Stimulated activated CD4-positive, alpha-beta T cell treated with anti-CD3 and anti-CD28 coated beads, Interleukin-4, amount 100 ng/mL, for 4 hours (primary cell): ENCODE measurements around the gene ZDHHC17.
"Not testable (repeated sequence)": the region's sequence is repeated elsewhere in the genome, so short reads cannot be mapped to it uniquely, and the experiment has no call there.

Experiments used
- DNase-seq, 2 experiments: peaks; one replicate each; pipeline ENCODE4 v3.0.0-alpha.2; 2020

Gene ZDHHC17

DNA sequence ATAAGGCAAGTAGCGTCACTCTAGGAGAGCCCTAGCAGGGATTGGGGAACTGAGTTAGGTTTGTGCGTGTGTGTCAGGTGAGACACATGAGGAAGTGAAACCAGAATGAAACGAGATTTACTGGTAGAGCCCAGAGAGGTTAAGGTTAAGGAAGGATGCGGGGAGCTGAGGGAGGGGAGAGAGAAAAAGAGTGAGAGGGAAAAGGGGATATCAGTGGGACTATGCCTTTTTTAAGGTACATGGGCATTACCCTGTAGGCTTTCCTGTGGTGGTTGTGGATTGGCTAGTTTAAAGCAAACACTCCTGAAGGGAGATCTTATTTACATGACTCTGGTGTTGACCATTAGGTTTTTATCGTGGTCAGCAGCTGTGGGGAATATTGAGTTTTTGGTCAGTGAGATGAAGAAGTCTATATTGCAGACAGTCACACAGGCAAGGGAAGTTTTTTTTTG lies 13.9 kb downstream of the ZDHHC17 start:
- DNase-seq: no peak

DNA sequence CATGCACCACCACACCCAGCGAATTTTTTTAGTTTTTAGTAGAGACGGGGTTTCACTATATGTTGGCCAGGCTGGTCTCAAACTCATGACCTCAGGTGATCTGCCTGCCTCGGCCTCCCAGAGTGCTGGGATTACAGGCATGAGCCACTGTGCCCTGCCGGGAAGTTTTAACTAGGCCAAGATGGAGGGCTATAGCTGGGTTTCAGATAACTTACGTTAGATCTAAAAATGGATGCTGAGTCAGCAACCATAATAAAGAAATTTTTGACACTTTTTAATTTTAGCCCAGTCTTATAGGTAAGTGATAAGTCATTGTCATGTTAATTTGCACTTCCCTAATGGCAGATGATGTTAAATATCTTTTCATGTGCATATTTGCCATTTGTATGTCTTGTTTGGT lies 14.4 kb downstream of the ZDHHC17 start:
- no peak for DNase-seq

DNA sequence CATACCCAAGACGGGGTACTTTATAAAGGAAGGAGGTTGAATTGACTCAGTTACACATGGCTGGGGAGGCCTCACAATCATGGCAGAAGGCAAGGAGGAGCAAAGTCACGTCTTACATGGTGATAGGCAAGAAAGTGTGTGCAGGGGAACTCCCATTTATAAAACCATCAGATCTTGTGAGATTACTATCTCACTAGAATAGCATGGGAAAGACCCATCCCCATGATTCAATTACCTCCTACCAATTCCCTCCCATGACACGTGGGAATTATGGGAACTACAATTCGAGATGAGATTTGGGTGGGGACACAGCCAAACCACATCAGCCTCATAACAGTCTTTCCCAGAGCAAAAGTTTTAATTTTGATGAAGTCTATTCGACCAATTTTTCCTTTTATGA lies 15.4 kb downstream of the ZDHHC17 start:
- not testable (repeated sequence) for DNase-seq

DNA sequence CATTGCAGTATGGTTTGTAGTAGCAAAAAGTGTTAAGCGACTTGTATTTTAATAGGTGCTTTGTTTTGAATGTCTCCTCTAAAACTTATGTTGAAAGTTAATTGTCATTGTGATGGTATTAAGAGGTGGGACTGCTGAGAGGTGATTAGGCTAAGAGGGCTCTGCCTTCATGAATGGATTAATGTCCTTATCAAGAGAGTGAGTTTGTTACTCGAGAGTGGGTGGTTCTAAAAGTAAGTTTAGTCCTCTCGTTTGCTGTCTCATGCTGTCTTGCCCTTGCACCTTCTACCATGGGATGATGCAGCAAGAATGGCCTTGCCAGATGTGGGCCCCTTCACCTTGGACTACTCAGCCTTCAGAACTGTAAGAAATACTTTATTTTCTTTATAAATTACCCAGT lies 17.4 kb downstream of the ZDHHC17 start:
- DNase-seq: no peak

DNA sequence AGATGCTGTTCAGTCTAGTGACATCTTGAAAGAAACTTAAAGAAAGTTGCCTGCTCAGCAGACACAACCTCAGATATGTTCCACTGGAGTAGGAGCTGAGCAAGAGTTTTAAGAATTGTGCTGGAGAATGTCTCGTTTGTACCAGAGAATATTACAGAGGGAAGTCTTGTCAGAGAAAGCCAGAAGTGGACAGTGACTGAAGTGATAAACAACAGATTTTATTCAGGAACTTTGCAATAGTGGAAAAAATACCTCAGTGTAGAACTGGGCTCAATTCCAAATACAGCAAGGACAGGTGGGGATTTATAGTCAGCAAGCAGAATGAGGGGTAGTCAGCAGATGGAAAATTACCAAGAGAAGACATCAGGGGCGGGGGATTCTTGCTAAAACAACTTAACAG lies 18.6 kb downstream of the ZDHHC17 start:
- DNase-seq: no peak

DNA sequence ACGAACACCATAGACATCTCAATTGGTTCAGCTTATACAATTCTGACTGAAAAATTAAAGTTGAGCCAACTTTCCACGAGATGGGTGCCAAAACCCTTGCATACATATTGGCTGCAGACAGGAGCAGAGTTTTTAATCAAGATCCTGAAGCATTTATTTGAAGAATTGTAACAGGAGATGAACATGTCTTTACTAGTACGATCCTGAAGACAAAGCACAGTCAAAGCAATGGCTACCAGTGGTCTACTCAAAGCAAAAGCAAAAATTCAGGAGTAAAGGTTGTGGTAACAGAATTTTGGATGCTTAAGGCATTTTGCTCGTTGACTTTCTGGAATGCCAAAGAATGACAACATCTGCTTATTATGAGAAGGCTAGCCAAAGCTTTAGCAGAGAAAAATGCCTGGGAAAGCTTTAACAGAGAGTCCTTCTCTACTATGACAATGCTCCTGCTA lies 20.7 kb downstream of the ZDHHC17 start:
- no peak for DNase-seq

DNA sequence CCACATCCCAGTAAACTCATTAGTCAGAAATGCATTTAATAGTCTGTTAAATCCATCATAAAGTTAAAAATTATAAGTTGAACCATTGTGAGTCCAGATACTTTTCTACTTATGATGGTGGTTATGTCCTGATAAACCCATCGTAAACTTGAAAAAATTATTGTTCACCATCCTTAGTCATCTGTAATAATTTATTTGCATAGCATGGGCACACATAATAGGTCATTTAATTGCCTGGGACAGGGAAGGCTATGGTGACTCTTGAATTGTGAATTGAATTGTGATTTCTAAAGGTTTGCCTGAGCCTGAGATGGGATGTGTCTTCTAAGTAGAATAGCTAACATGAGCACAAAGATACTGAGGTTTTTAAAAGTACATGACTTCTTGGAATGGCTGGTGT lies 21.5 kb downstream of the ZDHHC17 start:
- no peak for DNase-seq

DNA sequence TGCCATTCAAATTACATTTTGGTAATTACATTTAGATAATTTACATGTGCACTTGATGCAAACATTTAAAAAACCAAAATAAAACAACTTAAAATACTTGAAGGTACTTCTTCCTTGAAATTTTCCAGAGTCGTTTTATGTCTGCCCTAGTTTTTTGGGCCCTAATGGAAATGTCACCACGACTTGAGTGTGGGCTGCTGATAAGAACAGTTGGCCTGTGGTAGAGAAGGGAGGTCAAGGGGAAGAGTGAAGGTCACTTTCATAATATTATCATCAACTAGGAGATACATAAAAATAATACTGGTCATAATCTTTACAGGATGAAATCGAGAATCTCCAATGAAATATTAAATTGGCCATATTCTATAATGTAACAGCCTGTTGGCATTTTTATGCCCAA lies 23.1 kb downstream of the ZDHHC17 start:
- DNase-seq: no peak

DNA sequence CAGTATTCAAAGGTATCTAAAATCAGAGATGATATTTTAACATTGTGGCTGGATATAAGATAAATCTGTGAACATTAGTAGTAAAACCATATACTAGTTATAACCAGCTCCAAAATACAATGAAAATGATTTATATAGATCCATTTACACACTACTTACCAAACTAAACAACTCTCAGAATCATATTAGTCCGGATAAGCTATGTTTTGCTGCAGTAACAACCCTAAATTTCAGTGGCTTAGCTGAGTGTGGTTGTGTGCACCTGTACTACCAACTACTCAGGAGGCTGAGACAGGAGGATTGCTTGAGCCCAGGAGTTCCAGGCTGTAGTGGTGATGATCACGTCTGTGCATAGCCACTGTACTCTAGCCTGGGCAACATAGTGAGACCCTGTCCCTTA lies 23.8 kb downstream of the ZDHHC17 start:
- no peak for DNase-seq

DNA sequence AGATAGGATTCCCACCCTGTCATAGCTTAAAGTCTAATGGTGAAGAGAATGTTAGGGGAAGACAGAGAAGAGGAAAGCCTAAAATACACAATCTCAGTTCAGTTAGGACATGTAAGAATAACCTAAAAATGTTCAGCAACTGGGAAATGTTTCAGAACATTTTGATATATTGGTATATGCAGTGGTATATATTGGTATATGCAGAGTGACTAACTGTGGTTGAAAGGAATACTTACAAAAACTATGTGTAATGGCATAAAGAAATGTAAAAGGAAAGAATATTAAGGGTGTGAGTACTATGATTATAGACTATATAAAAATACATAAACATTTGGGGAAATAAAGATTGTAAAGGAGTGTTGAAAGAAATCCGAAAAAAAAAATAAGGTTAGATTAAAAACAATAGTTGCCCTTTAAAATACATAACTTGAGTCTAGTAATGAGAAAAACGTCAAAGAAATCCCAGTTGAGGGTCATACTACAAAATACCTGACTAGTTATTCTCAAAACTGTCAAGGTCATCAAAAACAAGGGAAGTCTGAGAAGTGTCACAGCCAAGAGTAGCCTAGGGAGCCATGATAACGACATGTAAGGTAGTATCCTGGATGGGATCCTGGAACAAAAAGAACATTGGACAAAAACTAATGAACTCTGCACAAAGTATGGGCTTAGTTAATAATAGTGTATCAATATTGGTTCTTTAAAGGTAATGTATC lies 25.6 kb downstream of the ZDHHC17 start:
- DNase-seq: no peak

DNA sequence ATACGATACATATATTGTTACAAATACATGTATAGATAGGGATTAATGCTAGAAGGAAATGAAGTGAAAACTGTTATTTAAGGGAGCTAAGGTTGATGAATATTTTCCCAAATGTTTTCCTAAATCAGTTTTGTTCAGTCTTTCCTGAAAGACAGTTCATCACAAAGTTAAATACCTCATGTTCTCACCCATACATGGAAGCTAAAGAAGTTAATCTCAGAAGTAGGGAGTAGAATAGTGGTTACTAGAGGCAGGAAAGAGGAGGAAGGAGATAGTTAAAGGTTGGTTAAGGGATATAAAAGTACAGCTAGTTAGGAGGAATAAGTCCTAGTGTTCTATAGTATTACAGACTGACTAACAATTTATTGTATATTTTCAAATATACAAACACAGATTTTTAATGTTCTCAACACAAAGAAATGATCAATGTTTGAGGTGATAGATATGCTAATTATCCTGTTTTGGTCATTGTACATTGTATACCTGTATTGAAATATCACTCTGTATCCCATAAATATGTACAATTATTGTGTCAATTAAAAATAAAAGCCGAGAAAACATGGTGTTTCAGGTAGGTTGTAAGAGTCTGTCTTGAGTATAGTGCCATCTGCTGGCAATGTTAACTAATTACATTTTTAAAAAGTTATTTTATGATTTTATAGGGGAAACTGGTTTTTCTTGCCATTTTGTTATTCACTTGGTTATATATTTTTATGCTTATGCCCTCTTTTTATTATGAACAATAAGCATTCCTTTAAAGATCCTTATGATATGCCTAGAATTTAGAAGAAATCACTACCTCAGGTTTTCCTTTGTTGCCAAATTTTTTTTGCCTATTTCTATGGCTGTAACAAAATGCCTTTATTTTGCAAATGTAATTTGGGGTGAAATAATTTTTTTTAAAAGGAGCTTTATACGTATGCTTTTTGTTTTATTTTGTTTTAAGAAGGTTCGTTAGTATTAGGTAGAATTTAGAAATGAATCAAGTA lies 26.9 kb downstream of the ZDHHC17 start:
- no peak for DNase-seq

DNA sequence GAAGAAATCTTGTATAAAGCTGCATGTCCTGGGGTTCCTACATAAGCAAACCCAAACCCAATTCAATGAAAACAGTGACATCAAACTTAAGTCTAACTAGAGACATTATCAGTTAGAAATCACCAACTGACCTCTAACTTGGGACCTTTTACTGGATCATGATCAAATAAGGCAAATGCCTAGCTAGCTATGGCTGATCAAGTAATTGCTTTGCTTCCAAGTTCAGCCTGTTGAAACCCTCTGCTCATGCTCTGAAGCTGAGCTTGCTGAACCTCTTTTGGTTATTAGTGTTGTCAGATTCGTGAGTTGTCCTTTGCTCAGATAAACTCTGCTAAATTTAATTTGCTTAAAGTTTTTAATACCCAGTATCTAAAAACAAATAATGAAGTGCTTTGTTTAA lies 28.9 kb downstream of the ZDHHC17 start:
- no peak for DNase-seq

DNA sequence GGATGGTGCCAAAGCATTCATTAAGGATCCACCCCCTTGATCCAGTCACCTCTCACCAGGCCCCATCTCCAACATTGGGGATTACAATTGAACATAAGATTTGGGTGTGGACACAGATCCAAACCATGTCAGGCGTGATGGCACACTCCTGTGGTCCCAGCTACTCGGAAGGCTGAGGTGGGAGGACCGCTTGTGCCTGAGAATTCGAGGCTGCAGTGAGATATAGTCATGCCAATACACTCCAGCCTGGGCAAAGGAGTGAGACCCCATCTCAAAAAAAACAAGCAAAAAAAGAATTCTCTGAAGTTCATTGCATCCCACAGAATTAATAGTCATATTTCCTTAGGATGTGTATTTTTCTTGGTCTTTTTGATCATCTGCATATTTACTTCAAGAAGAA lies 34.9 kb downstream of the ZDHHC17 start:
- DNase-seq: no peak

DNA sequence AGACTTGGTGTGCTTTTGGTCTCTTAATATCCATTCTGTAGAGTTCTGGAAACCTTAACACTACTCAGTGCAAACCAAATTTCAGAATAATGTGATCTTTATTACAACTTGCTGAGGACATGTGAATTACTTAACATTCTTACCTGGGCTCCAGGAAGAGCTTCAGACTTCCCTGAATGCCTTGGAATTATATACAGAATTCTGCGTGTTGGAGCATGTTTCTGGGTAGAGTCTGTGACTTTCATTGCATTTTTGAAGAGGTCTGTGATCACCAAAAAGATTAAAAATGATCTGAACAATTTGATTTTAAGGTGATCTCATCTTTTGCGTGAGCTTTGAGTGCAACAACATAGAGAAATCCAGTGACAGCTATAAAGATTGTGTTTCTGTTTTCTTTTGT lies 35.4 kb downstream of the ZDHHC17 start:
- DNase-seq: no peak

DNA sequence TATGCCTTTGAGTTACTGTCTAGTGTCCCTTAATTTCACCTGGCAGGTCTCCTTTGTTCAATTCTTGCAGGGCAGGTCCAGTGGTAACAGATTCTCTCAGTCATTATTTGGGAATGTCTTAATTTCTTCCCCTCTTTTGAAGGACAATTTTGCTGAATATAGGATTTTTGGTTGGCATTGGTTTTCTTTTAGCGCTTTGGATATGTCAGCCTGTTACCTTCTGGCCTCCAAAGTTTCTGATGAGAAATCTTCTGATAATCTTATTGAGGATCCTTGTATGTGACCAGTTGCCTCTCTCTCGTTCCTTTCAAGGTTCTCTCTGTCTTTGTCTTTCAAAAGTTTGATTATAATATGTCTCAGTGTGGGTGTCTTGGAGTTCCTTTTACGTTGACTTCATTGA lies 38.1 kb downstream of the ZDHHC17 start:
- DNase-seq: no peak

DNA sequence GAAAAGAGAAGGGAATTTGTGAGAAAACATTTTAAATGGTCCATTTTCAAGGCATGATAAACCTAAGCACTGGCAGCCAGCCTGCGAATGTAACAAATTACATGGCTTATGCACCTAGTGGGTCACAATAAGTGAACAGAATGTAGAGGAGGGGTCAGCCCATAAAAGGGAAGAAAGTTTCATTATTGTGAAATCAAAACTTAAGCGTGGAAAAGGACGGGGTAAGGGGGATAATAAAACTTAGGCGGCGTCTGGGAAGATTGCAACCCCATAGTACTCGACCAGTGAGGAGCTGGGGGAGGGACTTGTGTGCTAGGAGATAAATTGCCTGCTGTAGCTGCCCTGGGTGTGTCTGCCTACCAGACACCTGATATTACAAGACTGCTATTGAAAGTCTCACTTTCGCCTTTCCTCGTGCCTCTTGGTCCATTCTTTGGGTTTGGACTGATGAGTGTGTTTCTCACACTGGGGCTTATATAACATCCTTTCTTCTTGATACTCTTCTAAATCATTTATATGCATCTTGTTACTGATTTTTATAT lies 40.6 kb downstream of the ZDHHC17 start:
- DNase-seq: no peak

DNA sequence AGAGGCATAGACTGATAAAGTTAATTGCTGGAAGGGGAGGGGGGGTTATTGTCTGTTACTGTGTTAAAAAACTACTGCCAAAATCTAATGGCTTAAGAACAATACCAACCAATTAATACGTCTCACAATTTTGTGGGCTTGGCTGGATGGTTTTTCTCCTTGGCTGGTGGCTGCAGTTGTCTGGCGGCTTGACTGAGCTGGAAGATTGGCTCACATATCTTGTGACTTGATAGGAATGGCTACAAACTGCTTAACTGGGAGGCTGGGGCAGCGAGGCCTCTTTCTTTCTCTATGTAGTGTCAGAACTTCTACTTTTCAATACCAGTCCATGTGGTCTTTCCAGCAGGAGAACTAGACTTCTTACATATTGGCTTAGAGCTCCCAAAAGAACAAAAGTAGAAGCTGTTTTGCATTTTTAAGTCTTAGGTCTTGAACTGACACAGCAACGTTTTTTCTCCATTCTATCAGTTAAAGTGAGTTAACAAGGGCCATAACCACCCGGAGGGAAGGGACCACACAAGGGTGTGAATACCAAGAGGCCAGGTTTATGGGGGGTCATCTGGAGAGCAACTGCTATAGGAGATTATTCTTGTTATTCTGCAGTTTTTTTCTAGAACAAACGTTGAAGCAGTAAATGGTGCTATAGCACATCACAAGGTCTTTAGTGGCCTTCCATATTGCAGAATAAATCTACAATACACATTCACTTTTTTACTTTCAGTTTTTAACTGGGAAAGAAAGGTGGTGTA lies 46.9 kb downstream of the ZDHHC17 start:
- DNase-seq: no peak

DNA sequence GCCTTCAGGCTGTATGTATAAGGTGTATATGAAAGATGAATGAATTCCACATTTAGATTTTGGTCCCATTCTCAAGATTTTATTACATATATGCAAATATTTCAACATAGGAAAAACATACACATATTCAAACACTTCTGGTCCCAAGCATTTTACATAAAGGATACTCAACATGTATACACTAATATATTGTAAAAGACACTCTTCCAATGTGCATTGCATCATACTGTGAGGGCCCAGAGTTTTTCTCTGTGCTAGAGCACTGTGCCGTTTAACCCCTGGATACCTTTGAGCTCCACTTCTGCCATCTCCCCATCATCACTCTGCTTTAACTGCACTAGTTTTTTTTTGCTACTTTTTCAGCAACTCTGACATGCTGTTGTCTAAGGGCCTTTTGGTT lies 48.1 kb downstream of the ZDHHC17 start:
- DNase-seq: no peak

DNA sequence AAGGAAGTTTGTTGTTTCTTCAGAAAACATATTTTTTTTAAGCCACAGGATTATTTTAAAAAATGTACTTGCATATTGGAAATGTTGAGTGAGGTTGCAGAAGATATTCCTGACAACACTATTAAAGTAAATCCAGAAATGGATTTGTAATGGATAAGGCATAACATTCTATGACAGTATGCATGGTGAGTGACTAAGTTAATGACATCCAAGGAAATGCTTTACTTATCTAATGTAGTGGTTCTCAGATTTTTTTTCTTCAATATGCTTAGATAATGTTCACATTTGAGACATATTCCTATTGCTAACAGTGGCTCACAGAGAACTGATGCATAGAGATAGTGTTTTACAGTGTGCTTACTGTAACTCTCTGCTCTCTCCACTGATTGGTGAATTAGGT lies 49.4 kb downstream of the ZDHHC17 start:
- no peak for DNase-seq

DNA sequence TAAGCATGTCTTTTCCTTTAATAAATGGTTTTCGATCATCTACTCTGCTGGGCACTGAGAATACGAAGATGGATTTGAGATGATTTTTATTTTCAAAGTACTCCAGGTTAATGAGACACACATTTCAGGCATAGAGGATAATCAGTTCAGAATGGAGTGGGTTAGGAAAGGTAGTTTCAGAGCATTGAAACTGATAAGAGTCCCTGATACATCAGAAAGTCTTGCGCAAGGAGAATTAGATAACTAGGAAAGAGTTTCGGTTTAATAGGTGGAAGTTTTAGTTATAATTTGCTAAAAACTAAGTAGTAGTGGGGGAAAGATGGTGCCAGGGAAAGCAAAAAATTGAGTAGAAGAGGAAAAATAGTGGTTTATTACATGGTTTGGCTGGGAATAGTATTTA lies 50.1 kb downstream of the ZDHHC17 start:
- no peak for DNase-seq

DNA sequence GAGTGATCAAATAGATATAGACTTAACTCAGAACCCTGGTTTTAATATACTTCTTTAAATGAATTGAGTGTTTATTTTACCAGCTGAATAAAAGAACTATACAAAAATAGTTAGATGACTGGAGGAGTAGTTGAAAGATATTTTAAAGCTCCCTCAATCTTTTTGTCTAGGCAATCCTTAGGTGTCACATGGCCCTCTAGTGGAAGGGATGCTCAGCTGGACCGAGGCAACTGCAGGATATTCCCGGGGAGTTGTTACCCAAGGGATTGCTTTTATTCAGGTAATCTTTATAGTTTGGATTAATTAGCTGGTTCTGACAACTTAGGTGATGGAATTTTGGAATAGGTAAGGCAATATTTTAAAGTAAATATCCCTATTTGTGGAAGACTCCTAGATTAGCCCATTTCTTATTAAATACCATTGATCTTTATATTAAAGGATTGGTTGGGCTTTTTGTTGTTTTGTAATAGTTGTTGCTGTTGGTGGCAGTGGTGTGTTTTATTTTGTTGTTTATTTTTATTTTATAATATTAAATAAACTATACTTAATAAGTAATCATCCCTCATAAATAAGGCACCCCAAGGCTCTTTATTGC lies 57.1 kb downstream of the ZDHHC17 start:
- DNase-seq: no peak

DNA sequence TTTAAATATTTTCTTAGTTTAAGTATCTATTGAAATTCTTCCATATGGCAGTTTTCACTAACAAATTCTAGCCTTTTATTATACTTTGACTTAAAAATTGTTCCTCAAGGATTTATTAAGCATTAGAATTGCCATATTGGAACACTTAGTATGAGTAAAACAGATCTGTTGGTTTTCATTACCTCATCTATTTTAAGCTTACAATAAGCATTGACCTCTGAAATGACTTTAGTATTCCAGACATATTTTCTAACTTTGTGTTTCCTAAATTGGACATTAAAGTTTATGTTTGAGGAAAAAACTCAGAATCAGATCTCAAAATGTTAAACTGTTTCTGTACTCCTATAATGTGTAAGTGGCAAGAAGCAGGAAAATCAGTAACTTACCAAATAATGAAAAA lies 66.5 kb downstream of the ZDHHC17 start:
- no peak for DNase-seq

DNA sequence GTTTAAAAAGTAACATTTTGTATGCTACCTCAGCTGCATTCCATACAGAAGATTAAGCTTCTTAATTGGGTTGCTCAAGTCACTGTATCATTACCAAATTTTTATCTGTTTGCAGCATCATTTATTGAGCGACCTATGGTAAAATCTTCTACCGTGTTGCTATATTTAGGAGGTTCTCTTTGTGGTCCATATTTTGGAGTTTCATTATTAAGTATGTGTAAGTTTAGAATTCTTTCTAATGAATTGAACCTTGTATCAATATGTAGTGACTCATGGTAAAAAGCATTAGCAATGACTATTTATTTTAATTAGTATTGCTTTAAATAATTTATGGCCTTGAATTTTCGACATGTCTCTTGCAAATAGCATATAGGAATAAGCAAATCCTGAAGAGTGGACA lies 72.7 kb downstream of the ZDHHC17 start:
- no peak for DNase-seq
